ENCODE data around the gene PTGDR2.
A peak's percentile ranks its signal among the peaks of the same experiment; 100 is the strongest.

The PTGDR2 gene

GRCh38 chr11:60855726-60856633 is at the start of gene PTGDR2:
TSS of gene PTGDR2 (minus strand) at chr11:60855950. CDS start at chr11:60853722, 2,228 bp downstream.
- DNase-seq: peak in 1 of 2 experiments; percentile 41

- DNase-seq: no peak
These were observed 49.3 kb upstream of the PTGDR2 start for GRCh38 chr11:60905047-60905446.

- no peak for DNase-seq
These were observed 46.9 kb upstream of the PTGDR2 start for GRCh38 chr11:60902625-60903024.

DNA sequence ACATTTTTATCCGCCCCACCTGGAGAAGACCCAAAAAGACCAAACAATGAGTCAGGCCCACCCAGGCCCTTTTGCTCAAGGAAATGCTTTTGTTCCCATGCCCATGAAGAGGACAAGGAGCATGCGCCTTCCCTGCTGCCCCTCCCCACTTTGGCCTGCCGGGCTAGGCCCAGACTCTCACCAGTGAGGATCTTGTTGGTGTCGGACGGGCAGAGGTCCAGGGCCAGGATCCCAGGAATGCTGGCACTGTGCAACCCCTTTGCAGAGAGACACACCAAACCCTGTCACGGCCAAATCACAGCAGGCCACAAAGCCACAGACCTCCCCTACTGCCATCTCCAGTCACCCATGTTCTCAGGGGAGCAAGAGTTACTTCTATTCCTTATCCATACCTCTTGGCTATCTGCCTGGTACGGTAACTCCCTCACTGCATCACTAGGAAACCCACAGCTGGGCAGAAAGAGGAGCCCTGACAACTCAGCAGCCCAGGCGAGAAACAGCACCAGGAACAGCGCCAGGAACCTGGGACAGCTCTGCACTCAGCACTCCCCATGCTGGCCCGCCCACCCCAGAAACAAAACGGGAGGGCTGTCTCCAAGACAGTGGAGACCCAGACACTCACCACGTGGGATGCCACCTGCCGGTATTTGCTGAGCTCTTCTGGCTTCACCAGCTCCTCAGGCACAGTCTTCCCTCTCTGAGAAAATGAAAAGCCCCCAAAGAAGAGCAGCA is 45.1 kb upstream of the PTGDR2 start:
- DNase-seq: no peak

DNA sequence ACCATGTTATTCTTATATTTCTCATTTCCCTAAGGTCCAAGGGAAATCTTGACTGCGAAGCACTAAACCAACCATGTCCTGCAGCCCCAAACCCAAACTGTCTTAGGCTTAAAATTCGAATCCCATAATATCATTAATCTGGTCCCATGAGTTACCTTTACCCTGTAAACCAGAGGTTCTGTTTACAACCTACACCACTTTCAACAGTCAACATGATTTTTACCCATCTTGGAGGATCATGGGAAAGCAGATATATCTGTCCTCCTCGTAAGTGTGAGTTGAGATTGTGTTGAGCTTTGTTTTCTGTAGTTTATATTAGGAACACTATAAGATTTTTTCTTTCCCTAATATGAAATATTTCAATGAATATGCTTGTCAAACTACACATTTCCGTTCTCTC is 44.2 kb upstream of the PTGDR2 start:
- no peak for DNase-seq

DNA sequence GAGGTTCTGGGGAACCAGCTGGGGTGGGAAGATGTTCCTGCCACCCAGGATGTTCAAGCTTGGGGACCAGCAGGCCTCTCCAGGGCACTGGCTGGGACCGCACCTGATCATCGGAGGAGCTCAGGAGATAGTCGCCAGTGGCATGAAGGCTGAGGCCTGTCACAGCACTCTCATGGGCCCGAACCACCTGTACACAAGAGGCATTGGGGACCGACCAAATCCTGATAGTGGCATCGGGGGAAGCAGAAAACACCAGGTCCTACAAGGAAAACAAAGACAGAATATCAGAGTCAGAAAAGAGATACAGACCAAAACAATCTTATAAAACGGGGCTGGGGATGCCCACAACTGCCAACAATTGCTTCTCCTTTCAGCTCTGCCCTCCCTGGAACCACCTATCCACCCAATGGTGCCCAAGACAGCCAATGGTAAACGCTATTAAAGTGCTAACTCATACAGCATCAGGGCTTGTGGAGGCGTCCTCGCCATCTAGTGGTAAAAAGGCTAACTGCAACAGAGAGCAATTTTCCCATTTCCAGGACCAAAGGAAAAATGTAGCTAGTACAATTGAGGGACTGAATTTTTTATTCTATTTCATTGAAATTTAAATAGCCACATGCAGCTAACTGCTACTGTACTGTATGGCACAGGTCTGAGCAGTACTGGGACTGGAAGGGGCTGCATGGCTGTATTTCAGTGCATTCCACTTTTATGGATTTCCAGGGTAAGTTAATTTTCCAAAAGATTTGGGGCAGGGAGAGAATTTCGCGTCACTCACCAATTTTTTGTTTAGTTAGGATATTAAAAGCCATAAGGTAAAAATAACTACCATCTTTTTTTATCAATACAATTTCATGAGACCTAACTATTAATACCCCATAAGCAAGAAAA is 43.5 kb upstream of the PTGDR2 start:
- peak in 1 of 2 experiments; percentile 48 for DNase-seq

DNA sequence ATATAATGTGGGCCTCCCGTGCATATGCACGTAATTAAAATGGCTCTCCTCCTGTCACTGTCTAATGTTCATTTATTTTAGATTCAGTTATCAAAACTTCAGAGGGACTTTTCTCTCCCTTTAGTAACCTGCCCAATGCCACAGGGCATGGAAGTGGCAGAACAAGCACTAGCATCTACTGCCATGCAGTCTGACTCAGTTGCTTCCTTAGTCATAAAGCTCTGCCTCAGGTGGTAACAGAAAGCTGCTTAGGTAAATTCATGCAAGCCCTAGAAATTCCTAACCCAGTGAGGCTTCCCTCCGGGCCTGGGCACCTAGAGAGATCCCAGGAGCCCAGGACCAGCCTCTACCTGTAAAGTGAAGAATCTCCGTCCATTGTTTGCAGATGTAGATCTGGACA is 41.7 kb upstream of the PTGDR2 start:
- DNase-seq: no peak

DNA sequence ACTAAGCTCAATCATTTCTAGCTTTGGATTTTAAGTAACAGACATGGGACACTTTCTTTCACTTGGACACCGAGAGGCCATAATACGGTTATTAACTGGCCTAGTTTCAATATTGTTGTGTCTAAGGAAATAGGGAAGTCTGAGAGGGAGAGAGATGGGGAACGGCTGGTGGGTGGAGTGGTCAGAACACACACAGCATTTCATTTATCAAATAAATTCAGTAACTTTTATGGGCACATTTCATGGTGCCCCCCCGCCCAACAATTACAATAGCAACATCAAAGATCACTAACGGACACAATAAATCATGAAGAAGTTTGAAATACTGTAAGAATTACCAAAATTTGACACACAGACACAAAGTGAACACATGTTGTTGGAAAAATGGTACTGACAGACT is 39.9 kb upstream of the PTGDR2 start:
- no peak for DNase-seq

DNA sequence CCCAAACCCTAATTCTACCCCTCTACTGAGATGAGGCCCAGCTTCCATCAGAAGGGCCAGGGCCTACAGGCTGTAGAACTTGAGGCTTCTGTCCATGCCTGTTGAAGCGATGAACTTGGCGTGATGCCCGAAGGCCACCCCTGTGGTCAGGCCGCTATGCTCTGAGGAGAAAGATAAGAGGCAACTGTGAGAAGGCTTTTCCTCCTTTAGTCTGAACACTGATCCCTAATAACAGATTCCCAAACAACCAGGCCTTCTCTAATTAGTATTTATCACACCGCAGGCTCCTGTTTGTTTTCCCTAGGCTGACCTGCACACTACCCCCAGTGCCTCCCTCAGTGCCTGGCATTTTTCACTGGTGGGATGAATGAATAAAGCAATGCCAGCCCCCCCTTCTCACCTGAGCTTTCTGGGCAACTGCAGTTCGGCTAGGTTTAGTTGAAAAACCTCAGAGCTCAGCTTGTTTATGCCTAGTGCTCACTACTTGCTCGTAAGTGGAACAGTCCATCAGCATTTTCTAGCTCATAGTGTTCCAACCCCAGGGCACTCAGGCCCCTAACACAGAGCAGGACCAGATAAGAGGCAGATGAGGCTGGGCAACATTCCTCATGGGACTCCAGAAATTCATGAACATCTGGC is 35.5 kb upstream of the PTGDR2 start:
- DNase-seq: no peak

GRCh38 chr11:60890696-60891095 is 34.9 kb upstream of the PTGDR2 start:
- no peak for DNase-seq

- no peak for DNase-seq
These were observed 34.1 kb upstream of the PTGDR2 start for GRCh38 chr11:60889869-60890311.

DNA sequence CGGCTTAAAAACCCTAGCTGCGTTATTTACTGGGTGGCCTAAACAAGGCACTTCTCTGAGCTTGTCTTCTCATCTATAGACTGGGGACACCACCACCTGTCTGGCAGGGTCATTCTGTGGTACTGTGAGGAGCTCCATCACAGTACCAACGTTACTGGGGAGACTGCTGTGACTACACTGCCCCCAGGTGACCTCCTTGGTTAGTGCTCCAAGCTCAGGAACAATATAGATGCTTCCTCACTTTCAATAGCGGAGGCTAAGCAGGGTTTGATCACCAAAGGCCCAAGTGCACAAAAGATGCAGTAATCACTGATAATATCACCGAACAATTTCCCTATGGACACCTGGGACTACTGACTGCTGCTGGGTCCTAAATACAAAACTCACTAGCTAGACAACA is 31.8 kb upstream of the PTGDR2 start:
- DNase-seq: peak; percentile 51 to 78

- DNase-seq: no peak
These were observed 25.0 kb upstream of the PTGDR2 start for GRCh38 chr11:60880643-60881282.

- no peak for DNase-seq
These were observed 24.3 kb upstream of the PTGDR2 start for GRCh38 chr11:60879971-60880588.

- DNase-seq: no peak
These were observed 23.4 kb upstream of the PTGDR2 start for GRCh38 chr11:60879104-60879503.

DNA sequence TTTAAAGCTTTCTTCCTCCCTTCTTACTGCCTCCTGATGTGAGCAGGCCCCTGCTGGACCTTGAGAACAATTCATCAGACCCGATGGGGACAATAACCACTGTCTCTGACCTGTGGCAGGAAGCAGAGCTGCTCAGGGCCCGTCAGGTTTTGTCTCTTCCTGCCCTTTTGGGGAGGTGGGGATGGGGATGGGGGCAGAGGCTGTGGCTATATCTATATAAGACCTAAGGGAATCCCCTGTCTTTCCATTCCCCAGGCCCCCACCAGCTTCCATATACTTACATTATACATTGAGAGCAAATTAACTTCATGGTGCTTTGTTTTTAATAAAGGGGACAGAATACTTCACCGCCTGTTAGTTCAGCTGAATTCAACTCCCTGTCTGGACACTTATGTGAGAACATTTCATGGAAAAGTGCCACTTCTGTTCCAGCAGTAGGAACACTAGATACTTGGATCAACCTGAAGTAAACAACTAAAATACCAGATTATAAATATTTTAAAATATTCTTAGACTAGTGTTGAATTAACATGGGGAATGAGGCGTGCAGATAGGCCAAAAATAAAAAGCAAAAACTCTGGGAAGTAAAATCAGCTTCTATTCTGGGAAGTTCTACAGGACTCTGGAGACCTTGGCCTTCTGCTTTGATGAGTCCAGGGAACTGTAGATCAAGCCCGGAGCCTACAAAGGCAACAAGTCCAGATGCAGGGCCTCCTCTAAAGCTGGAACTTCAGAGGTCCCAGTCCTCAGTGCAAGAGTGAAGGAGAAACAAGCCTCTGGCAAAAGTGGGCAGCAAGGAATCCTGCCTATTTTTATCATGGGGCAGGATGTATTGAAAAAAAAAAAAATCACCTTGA is 22.7 kb upstream of the PTGDR2 start:
- no peak for DNase-seq

- no peak for DNase-seq
These were observed 20.4 kb upstream of the PTGDR2 start for GRCh38 chr11:60876168-60876485.

- peak in 1 of 2 experiments; percentile 36 for DNase-seq
These were observed 19.8 kb upstream of the PTGDR2 start for GRCh38 chr11:60875366-60876167.
